HG03457 (cell line): ENCODE results near the gene LYSET.
"Not testable (repeated sequence)": the region's sequence is repeated elsewhere in the genome, so short reads cannot be mapped to it uniquely, and the experiment has no call there.

ENCODE experiments used
- ATAC-seq: cut with Tn5 transposase; IDR thresholded peaks from one replicate; pipeline ENCODE4 v1.9.1; 2021; ENCODE audit warnings: moderate number of reproducible peaks; ENCODE audit not compliant: unreplicated experiment

Gene LYSET

DNA sequence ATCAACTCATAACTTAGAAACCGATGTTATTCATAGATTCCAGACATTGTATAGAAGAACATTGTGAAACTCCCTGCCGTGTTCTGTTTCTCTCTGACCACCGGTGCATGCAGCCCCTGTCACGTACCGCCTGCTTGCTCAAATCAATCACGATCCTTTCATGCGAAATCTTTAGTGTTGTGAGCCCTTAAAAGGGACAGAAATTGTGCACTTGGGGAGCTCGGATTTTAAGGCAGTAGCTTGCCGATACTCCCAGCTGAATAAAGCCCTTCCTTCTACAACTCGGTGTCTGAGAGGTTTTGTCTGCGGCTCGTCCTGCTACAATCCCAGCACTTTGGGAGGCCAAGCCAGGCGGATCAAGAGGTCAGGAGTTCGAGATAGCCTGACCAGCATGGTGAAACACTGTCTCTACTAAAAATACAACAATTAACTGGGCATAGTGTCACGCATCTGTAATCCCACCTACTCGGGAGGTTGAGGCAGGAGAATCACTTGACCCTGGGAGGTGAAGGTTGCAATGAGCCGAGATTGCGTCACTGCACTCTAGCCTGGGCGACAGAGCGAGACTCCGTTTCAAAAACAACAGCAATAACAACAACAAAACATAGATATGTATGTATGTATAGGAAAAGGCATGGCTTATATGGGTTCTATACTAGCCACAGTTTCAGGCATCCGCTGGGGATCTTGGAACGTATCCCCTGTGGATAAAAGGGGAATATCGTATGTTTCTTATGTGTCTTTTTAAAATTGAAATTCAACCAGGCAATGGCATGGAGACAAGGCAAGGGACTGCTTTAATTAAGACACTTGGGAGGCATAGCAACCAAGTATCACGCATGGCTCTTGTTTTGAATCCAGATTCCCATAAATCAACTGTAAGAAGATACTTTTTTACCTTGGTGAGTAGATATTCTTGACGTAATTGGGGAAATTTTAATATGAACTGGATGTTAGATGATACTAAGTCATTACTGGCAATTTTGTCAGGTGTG, 19.5 kb upstream of the LYSET start:
- ATAC-seq = not testable (repeated sequence)

DNA sequence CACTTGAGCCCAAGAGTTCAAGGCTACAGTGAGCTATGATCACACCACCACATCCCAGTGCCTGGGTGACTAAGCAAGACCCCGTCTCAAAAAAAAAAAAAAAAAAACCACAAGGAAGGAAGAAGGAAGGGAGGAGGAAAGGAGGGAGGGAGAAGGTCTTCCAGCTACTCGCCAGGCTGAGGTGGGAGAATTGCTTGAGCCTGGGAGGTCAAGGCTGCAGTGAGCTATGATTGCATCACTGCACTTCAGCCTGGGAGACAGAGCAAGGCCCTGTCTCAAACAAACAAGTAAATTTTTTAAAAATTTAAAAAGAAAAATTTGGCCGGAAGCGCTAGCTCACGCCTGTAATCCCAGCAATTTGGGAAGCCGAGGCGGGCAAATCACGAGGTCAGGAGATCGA, 16.5 kb upstream of the LYSET start:
- not testable (repeated sequence) for ATAC-seq

GRCh38 chr14:93169619-93170018, 15.5 kb upstream of the LYSET start:
- ATAC-seq = not testable (repeated sequence)

- ATAC-seq = not testable (repeated sequence)
Observed at GRCh38 chr14:93170141-93170540, 15.0 kb upstream of the LYSET start.

DNA sequence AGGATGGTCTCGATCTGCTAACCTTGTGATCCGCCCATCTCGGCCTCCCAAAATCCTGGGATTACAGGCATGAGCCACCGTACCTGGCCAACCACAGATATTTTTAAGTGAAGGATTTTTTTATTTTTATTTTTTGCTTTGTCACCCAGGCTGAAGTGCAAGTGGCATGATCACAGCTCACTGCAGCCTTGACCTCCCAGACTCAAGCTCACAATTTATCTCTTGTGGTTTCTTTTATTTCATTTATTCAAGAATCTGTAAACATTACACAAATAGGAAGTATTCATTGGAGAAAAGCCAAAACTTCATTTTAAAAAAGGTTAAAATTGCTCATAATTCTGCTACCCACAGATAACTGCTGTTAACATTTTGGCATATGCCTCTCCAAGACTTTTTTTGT, 13.7 kb upstream of the LYSET start:
- ATAC-seq = no peak

DNA sequence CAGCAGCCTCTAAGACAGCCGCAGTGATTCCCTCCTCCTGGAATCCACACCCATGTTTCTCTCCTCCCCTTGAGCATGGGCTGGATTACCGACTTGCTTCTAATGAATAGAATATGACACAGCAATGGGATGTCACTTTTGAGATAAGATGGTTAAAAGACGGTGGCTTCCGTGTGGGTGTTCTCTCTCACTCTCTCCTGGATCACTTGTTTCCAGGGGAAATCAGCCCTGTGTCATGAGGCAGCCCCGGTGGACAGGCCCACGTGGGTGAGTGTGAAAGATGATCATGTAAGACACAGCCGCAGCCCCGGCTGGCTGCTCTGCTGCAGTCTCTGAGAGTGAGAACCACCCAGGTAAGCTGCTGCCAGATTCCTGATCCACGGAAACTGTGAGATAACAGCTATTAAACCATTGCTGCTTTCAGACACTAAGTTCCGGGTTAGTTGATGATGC, 11.1 kb upstream of the LYSET start:
- ATAC-seq = no peak

GRCh38 chr14:93174731-93175130, 10.4 kb upstream of the LYSET start:
- not testable (repeated sequence) for ATAC-seq

- no peak for ATAC-seq
Observed at GRCh38 chr14:93175492-93175891, 9.6 kb upstream of the LYSET start.

- no peak for ATAC-seq
Observed at GRCh38 chr14:93183596-93184317, 1.4 kb upstream of the LYSET start.

DNA sequence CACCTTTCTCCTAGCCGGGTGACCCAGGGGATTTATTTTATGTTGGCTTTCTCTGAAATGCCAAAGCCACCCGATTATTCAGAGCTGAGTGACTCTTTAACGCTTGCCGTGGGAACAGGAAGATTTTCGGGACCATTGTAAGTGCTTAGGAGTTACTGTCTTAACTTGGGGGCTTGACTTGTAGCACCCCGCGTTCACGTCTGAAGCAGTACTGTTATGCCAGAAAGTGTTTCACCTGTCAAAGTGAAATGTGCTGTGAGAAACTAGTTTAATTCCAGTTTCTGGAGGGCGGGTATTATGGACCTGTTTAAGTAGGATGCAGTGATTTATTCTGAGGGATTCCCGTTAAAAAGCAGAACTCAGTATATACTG, 218 bp downstream of the LYSET start:
- no peak for ATAC-seq

DNA sequence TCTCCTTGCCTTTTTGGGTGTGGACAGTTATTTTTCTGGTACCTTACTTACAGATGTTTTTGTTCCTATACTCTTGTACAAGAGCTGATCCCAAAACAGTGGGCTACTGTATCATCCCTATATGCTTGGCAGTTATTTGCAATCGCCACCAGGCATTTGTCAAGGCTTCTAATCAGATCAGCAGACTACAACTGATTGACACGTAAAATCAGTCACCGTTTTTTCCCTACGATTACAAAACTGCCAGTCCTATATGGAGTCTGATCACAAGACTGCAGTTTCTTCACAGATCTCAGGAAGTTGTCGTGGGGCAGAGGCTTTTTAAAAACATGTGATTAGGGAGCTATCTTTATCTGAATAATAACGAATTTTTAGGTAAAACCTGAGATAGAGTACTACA, 1.3 kb downstream of the LYSET start:
- ATAC-seq = no peak

DNA sequence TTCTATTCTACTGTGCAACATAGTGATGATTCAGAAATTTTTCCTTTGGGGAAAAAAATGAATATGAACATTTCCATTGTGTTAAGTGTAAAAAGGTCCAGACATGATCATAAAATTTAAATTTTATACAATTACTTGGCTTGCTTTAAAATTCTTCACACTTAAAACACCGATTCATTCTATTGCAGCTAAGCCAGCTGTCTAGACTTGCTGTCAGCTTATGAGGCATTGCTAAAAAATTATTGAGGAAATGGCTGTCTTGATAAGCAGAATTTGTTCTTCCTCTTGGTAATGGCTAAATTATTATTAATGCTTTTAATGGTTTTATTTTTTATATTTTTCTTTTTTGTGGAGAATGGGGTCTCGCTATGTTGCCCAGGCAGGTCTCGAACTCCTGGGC, 1.8 kb downstream of the LYSET start:
- no peak for ATAC-seq

DNA sequence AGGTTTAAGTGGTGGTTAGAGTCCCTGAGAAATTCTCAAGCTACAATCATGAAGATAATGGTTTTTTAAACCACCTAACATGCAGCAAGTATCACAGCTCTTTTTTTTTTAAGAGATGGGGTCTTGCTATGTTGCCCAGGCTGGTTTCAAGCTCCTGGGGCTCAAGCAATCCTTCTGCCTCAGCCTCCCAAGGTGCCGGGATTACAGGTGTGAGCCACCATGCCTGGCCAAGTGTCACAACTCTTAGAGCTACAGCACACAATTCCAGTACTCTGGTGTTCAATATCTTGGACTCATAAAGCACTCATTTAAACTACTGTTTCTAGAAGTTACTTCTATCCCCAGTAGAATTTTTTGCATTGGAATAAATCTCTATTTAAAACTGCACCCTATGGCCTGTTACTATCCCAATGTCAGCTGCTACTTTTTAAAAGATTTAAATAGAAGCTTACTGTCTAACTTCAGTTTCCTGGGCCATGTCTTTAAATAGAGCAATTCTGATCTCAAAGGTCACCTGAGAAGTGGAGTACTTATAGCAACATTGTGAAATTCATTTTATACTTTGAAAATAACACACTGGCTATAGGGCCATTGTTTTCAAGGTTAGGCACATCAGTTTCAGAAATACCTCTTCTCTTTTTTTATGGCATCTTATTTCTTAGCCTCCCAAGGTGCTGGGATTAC, 10.3 kb downstream of the LYSET start:
- no peak for ATAC-seq

DNA sequence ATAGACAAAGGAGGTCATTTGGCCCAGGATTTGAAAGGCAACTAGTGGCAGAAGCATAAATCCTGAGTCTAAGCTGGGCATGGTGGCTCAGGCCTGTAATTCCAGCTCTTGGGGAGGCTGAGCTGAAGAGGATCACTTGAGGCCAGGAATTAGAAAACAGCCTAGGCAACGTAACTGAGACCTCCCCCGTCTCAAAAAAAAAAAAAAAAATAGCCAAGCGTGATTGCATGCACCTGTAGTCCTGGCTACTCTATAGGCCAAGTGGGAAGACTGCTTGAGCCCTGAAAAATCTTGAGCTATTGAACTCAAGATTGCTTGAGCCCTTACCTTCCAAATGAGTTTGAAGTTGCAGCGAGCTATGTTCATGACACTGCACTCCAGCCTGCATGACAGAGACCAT, 13.9 kb downstream of the LYSET start:
- no peak for ATAC-seq

DNA sequence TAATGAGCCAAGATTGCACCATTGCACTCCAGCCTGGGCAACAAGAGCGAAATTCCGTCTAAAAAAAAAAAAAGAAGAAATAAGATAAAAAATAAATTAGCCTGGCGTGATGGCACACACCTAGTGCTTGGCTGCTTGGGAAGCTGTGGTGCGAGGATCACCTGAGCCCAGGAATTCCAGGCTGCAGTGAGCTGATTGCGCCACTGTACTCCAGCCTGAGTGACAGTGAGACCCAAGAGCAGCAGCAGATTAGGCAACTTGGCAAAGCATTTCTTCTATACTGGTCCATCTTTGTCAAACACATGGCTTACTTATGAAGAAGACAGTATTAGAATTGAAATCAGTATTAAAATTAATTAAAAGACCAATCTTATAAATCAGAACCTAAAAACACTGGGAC, 15.4 kb downstream of the LYSET start:
- ATAC-seq = no peak

GRCh38 chr14:93201155-93201704, 16.1 kb downstream of the LYSET start:
- ATAC-seq = no peak

DNA sequence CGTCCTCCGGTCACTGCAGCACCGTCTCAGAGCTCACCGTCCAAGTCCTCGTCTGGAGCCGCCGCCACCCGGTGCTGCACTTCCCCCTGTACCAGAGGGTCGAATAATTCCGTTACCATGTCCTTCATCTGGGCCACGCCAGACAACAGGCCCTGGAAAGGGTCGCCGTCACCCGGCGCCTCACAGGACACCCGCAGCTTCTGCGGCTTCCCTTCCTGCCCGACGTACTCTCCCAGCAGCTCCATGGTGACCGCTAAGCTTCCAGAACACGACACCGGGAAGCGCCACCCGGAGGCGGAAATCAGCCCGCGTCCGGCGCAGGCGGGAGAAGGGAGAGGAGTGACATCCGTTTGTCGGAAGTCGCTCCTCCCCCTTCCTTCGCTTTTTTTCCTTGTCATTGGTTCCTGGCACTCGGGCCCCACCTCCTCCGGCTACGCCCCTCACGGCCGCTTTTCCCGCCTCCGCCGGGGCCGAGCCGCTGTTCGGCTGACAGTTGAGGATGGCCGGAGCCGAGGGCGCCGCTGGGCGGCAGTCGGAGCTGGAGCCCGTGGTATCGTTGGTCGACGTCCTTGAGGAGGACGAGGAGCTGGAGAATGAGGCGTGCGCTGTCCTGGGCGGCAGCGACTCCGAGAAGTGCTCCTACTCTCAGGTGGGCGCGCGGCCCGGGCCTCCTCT, 21.8 kb downstream of the LYSET start, which contains the start of the genes GON7 and UBR7:
Gene GON7, minus strand, starts transcription at position 273 of the 675 bp plus-strand sequence. Its CDS starts 28 bp downstream, at position 245.
Gene UBR7, plus strand, starts transcription at position 464 of the 675 bp plus-strand sequence. Its CDS starts 36 bp downstream, at position 500.
- ATAC-seq = peak; percentile 71

DNA sequence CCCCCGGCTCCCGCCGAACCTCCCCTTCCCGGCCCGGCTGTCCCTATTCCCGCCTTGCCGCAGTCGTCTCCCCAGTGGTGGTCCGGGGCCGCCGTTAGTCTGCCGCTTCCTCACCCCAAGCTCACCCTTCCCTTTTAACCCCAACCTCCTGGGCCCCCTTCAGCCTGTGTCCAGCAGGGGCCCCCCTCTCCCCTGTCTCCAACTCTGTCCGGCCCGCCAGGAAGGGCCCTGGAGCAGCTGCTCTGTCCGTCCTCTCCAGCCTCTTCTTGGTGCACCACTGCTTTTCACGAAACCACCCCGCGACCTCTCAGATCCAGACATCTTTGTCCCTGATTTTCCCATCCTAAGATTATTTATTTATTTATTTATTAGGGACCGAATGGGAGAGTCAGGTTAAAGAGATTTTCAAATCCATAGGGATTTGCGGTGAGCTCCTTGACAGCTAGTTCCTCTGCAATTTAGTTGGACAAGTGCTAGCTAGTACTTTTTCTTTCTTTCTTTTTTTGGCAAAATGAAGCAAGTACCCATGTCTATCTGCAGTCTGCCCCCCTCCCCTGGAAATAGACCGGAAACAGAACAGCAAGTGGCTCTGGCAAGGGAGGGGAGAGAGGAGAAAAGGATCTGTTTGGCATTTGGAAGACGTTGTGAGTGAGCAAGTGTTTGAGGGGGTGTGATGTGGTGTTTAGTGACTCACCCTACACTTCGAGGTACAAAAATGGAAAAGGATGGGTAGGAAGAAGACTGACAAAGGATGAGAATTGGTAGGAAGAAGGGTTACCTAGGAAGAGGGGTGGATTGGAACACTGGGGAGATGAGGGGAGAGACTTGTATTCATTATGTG, 22.6 kb downstream of the LYSET start:
- peak; percentile 23 for ATAC-seq

DNA sequence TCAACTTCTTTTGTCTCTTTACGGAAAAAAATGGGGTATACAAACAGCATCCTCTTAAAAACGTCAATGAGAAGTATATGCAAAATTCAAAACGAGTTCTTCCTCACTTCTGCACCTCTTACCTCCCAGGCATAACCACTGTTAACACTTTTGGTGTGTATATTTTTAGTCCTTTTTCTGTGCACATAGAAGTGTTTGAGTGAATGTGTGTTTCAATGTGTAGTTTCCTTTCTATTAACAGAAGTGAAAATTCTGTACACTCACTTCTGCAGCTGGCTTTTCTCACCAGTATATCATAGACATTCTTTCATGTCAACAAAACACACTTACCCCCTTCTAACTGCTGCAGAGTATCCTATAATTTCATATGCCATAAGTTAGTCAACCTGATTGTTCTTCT, 27.3 kb downstream of the LYSET start:
- ATAC-seq = no peak
